CD4-positive, alpha-beta T cell treated with Interleukin-6 at 100 ng/mL for 8 hours (primary cell): ENCODE results near the gene CCDC6.

Experiments used
- DNase-seq: peaks from one replicate; pipeline ENCODE4 v3.0.0-alpha.2; 2020; ENCODE audit warnings: mixed read lengths, low spot score

CCDC6 gene

GRCh38 chr10:59851864-59852263, 54.5 kb downstream of the CCDC6 start:
- DNase-seq = no peak

- DNase-seq = no peak
These were observed 58.5 kb downstream of the CCDC6 start for GRCh38 chr10:59847888-59848287.

GRCh38 chr10:59847326-59847725, 59.0 kb downstream of the CCDC6 start:
- DNase-seq = no peak

- DNase-seq = no peak
These were observed 61.9 kb downstream of the CCDC6 start for GRCh38 chr10:59844436-59844835.

- DNase-seq = no peak
These were observed 62.6 kb downstream of the CCDC6 start for GRCh38 chr10:59843748-59844147.

- DNase-seq = no peak
These were observed 66.8 kb downstream of the CCDC6 start for GRCh38 chr10:59839576-59839975.

GRCh38 chr10:59838085-59838789, 68.1 kb downstream of the CCDC6 start:
- DNase-seq = no peak

- no peak for DNase-seq
These were observed 72.5 kb downstream of the CCDC6 start for GRCh38 chr10:59833810-59834209.

GRCh38 chr10:59832506-59832905, 73.8 kb downstream of the CCDC6 start:
- no peak for DNase-seq

- DNase-seq = no peak
These were observed 74.5 kb downstream of the CCDC6 start for GRCh38 chr10:59831658-59832503.

- no peak for DNase-seq
These were observed 75.6 kb downstream of the CCDC6 start for GRCh38 chr10:59830601-59831259.

GRCh38 chr10:59829601-59830000, 76.8 kb downstream of the CCDC6 start:
- DNase-seq = no peak

GRCh38 chr10:59829024-59829423, 77.3 kb downstream of the CCDC6 start:
- DNase-seq = no peak

- DNase-seq = no peak
These were observed 80.4 kb downstream of the CCDC6 start for GRCh38 chr10:59825932-59826331.

- DNase-seq = no peak
These were observed 82.6 kb downstream of the CCDC6 start for GRCh38 chr10:59823751-59824150.

- DNase-seq = no peak
These were observed 83.2 kb downstream of the CCDC6 start for GRCh38 chr10:59823111-59823510.

- DNase-seq = no peak
These were observed 85.9 kb downstream of the CCDC6 start for GRCh38 chr10:59820471-59820870.

- DNase-seq = no peak
These were observed 86.7 kb downstream of the CCDC6 start for GRCh38 chr10:59819683-59820082.

- DNase-seq = no peak
These were observed 87.1 kb downstream of the CCDC6 start for GRCh38 chr10:59819265-59819664.

GRCh38 chr10:59817773-59818172, 88.6 kb downstream of the CCDC6 start:
- DNase-seq = no peak

- DNase-seq = no peak
These were observed 91.5 kb downstream of the CCDC6 start for GRCh38 chr10:59814878-59815277.

- DNase-seq = no peak
These were observed 93.7 kb downstream of the CCDC6 start for GRCh38 chr10:59812519-59813122.

GRCh38 chr10:59809644-59809974, 96.7 kb downstream of the CCDC6 start:
- DNase-seq = no peak
